Left ventricle myocardium inferior (tissue), 1 donor: ENCODE data around the gene SLC24A3. TPM values are rescaled to one million over a fixed set of nuclear protein-coding genes. Genes with fewer than 3 reads are reported as not detected.

ENCODE experiments used
- DNase-seq: peaks from one replicate; pipeline ENCODE4 v3.0.0-alpha.2; 2020
- H3K27ac ChIP-seq: fragments of 200-600 bp; replicated peaks from 2 replicates; pipeline ENCODE4 v1.8.0; 2021
- H3K27me3 ChIP-seq: fragments of 200-600 bp; 2 replicates; pipeline ENCODE4 v1.8.0; 2021; ENCODE audit warnings: low read depth
- H3K36me3 ChIP-seq: fragments of 200-600 bp; 2 replicates; pipeline ENCODE4 v1.8.0; 2021
- H3K4me1 ChIP-seq: fragments of 200-600 bp; 2 replicates; pipeline ENCODE4 v1.8.0; 2021
- H3K4me3 ChIP-seq: fragments of 200-600 bp; 2 replicates; pipeline ENCODE4 v1.8.0; 2021; ENCODE audit warnings: mild to moderate bottlenecking, moderate library complexity
- H3K9me3 ChIP-seq: fragments of 200-600 bp; replicated peaks from 2 replicates; pipeline ENCODE4 v1.8.0; 2021
- CTCF ChIP-seq: fragments of 200-600 bp; IDR thresholded peaks from 2 replicates; pipeline ENCODE4 v1.8.0; 2021; ENCODE audit warnings: antibody characterized with exemption, mild to moderate bottlenecking, borderline replicate concordance
- intact Hi-C: fragments of 100-400 bp; cut with micrococcal nuclease; formaldehyde crosslinking; loops from one replicate; pipeline ENCODE4 v1.11.0; 2022
- total RNA-seq: library from RNA; stranded (reverse); fragmentation: NEBNext Ultra II Directional; extraction: Animal tissue kit (Norgen Biotek cat#: 25700); gene quantifications from one replicate; pipeline ENCODE4 v1.2.1, GENCODE V29; 2021
- donor health status: DM: no; HTN: yes; CAD: no; lungs with severe emphysema.

SLC24A3 gene
- total RNA-seq, 1 donor from 2014 or later: 1.3 TPM

- Histone ChIP-seq H3K9me3 (no peaks in the 10 kb centered on the region), H3K27ac (no peak overlapping the region), H3K36me3 (no peaks in the 10 kb centered on the region), H3K4me3 (no peak overlapping the region), H3K4me1 (no peaks in the 10 kb centered on the region), H3K27me3 (peaks cover 7% of the 10 kb centered on the region)
- no peak for TF ChIP-seq CTCF
- no peak for DNase-seq
- intact Hi-C loops: no loop called here
Observed at GRCh38 chr20:19504251-19504650, 291.8 kb downstream of the SLC24A3 start.

- no peaks in the 10 kb centered on the region for H3K4me1 ChIP-seq
- DNase-seq: no peak
- no peak overlapping the region for H3K4me3 ChIP-seq
- H3K36me3 ChIP-seq: no peaks in the 10 kb centered on the region
- H3K27me3 ChIP-seq: peaks cover 7% of the 10 kb centered on the region
- no peak for TF ChIP-seq CTCF
- H3K9me3 ChIP-seq: no peaks in the 10 kb centered on the region
- intact Hi-C loops: no loop called here
- H3K27ac ChIP-seq: no peak overlapping the region
Observed at GRCh38 chr20:19506021-19506420, 293.6 kb downstream of the SLC24A3 start.

GRCh38 chr20:19508449-19508848, 296.0 kb downstream of the SLC24A3 start:
- Histone ChIP-seq H3K36me3 (no peaks in the 10 kb centered on the region), H3K27me3 (no peaks in the 10 kb centered on the region), H3K4me1 (no peaks in the 10 kb centered on the region), H3K4me3 (no peak overlapping the region), H3K27ac (no peak overlapping the region), H3K9me3 (no peaks in the 10 kb centered on the region)
- no peak for TF ChIP-seq CTCF
- intact Hi-C loops: no loop called here
- DNase-seq: no peak

- Histone ChIP-seq H3K9me3 (no peaks in the 10 kb centered on the region), H3K27me3 (no peaks in the 10 kb centered on the region), H3K27ac (no peak overlapping the region), H3K4me1 (no peaks in the 10 kb centered on the region), H3K36me3 (no peaks in the 10 kb centered on the region), H3K4me3 (no peak overlapping the region)
- intact Hi-C loops: no loop called here
- no peak for DNase-seq
- no peak for TF ChIP-seq CTCF
Observed at GRCh38 chr20:19510611-19511010, 298.2 kb downstream of the SLC24A3 start.

GRCh38 chr20:19511931-19512330, 299.5 kb downstream of the SLC24A3 start:
- intact Hi-C loops: no loop called here
- H3K9me3 ChIP-seq: no peaks in the 10 kb centered on the region
- H3K4me1 ChIP-seq: no peaks in the 10 kb centered on the region
- no peak overlapping the region for H3K27ac ChIP-seq
- H3K36me3 ChIP-seq: no peaks in the 10 kb centered on the region
- no peak for DNase-seq
- no peak for TF ChIP-seq CTCF
- peaks cover 6% of the 10 kb centered on the region for H3K27me3 ChIP-seq
- no peak overlapping the region for H3K4me3 ChIP-seq
